SU-DHL-6 (cell line): ENCODE results near the gene RECK.

ENCODE experiments used
- CTCF ChIP-seq: fragments of 200-600 bp; sonication (generic); IDR thresholded peaks from one replicate; pipeline ENCODE4 v1.5.1; 2017; ENCODE audit warnings: antibody characterized with exemption, mild to moderate bottlenecking, low read length, moderate library complexity; ENCODE audit not compliant: insufficient read depth, poor library complexity, severe bottlenecking
- EZH2phosphoT487 ChIP-seq: fragments of 200-600 bp; sonication (generic), shearing (Covaris generic); conservative IDR thresholded peaks from 2 replicates; pipeline ENCODE4 v1.6.1; 2018; ENCODE audit warnings: mild to moderate bottlenecking, antibody characterized with exemption, low read length, moderate library complexity, mixed read lengths

- no peak for TF ChIP-seq CTCF
- TF ChIP-seq EZH2phosphoT487 = no peak
Measured at GRCh38 chr9:36101916-36102741, 65.4 kb downstream of the RECK start.
